ENCODE measurements around the gene ZIM2.

Gene ZIM2

GRCh38 chr19:56808717-56809392, 31.7 kb downstream of the ZIM2 start:
- DNase-seq (ENCODE audit: low spot score): no peak

- DNase-seq (ENCODE audit: low spot score): no peak
These were observed 33.9 kb downstream of the ZIM2 start for GRCh38 chr19:56806639-56807038.

GRCh38 chr19:56778351-56778750, 62.2 kb downstream of the ZIM2 start:
- DNase-seq (ENCODE audit: low spot score): no peak

- no peak for DNase-seq (ENCODE audit: low spot score)
These were observed 70.9 kb downstream of the ZIM2 start for GRCh38 chr19:56769650-56770049.

DNA sequence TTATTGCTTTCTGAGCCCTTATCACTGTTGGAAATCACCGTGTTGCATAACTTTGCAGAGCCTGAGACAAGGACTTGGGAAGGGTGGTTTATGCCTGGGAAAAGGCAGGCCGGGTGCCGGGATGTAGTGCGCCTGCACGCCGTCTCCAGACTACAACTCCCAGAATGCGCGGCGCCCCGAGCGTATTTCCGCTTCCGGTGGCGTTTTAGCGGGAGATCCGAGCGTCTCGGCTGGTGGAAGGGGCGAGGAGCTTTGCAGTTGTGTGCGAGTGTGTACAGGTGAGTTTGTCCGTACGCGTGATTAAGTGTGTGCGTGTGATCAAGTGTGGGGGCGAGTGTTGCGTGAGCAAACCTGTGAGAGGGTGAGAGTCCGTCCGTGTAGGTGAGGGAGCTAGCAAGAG, 75.4 kb downstream of the ZIM2 start:
- DNase-seq (ENCODE audit: low spot score): no peak

DNA sequence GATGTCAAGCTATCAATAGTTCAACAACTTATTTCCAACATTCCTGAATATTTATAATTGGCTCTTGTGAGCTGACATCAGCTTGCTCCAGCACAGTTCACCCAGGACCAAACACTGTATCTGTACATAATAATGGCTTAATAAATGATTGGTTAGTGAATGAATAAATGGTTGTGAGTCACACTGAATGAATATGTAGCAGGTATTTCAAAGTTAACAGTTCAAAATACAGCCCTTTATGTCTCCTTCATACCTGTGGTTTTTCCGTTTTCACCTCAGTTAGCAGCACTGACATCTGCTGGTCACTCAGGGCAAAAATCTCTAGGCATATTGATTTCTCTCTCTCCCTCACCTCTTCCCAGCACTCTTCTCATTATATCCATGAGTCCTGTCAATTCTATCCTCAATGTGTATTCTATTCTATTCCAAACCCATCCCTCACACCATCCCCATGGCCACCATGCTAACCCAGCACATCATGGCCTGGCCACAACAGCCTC, 76.3 kb downstream of the ZIM2 start:
- DNase-seq (ENCODE audit: low spot score): no peak

- DNase-seq (ENCODE audit: low spot score): no peak
These were observed 79.7 kb downstream of the ZIM2 start for GRCh38 chr19:56760842-56761241.

DNA sequence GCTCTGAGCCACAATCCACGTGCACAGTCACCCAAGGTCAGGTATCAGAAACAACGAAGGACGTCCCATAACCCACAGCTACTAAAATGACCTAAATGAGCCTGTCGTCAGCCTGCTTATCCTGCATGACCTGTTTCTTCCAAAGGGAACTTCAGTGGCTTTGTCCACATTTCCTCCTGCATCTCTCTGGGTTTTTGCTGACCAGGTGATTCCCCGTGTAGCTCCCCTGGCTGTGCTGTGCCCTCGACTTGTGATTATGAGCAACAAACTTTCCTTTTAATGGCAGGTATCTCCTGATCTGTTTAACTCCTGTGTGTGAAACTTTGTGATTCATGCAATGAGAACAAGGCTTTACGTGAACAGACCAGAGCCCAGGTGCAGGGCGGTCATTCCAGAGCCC, 81.0 kb downstream of the ZIM2 start:
- DNase-seq (ENCODE audit: low spot score): no peak

DNA sequence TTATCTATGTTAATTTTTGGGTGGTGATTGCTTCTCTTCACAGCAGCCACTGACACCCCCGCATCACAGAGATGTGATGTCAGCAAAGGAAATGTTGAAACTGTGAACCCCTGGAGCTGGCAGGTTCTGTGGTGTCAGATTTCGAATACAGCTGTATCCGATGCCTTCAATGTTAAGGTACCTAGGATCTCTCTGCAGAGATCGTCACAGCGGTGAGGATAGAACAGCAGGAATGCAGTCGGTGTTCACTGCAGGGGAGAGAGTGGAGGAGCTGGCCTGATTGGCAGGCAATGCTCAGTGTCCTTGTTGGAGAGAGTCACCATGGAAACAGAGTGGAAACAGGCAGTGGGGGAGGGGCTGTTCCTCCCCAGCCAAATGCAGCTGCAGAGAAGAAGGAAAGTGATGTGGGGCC, 89.4 kb downstream of the ZIM2 start:
- no peak for DNase-seq (ENCODE audit: low spot score)

- DNase-seq (ENCODE audit: low spot score): no peak
These were observed 89.9 kb downstream of the ZIM2 start for GRCh38 chr19:56750658-56751057.

- DNase-seq (ENCODE audit: low spot score): no peak
These were observed 92.1 kb downstream of the ZIM2 start for GRCh38 chr19:56748378-56748777.

DNA sequence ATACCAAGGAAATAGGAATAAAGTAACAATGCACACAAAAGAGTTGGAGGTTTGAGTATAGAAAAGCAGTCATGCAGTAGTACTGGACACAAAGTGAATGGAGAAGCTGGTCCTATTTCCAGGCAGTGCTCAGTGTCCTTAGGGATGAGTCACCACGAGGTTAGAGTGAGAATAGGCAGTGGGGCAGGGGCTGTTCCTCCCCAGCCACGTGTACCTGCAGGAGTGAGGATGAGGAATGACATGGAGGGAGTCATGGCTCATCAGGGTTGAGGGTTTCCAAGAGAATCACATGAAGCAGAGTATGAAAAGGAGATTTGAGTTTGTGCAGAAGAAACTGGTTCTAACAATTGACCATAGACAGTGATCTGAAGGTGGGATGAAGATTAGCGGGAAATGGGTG, 94.2 kb downstream of the ZIM2 start:
- no peak for DNase-seq (ENCODE audit: low spot score)

DNA sequence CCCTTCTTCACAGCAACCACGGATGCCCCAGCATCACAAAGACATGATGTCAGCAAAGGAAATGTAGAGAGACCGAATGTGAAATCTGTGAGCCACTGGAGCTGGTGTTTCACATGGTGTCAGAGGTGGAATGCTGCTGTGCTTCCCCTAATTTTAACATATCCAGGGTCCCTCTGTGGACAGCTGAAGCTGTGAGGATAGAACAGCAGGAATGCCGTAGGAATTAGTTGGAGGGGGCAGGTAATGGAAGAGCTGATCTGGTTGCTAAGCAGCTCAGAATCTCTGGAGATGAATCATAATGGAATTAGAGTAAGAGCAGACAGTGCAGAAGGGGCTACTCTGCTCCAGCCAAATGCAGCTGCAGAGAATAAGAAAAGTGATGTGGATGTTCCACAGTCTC, 100.0 kb downstream of the ZIM2 start:
- DNase-seq (ENCODE audit: low spot score): no peak

DNA sequence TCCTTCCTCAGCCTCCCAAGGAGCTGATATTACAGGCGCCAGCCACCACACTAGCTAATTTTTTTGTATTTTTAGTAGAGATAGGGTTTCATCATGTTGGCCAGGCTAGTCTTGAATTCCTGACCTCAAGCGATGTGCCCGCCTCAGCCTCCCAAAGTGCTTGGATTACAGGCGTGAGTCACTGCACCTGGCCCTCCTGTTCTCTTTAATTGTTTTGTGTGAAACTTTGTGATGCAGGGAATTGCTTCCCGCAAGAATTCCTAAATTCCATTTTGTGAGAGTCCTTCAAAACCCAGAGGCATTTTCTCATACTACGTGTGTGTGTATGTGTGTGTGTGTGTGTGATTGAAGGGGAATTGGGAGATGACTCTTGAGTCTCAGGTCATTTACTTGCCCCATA, 104.0 kb downstream of the ZIM2 start:
- no peak for DNase-seq (ENCODE audit: low spot score)

- DNase-seq (ENCODE audit: low spot score): no peak
These were observed 107.5 kb downstream of the ZIM2 start for GRCh38 chr19:56732976-56733375.

DNA sequence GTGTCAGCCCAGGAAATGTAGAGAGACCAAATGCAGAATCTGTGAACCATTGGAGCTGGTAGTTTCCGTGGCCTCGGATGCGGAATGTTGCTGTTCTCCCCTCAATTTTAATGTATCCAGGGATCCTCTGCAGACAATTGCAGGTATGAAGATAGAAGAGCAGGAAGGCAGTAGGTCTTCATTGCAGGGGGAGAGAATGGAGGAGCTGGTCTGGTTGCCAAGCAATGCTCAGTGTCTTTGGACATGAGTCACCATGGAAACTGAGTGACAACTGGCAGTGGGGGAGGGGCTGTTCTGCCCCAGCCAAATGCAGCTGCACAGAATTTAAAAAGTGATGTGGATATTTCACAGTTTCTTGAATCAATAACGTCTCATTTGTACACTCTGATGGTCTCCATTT, 112.8 kb downstream of the ZIM2 start:
- DNase-seq (ENCODE audit: low spot score): no peak

- DNase-seq (ENCODE audit: low spot score): no peak
These were observed 114.6 kb downstream of the ZIM2 start for GRCh38 chr19:56725829-56726424.

Data from LoVo (cell line).